ENCODE results near the gene HABP2. TPM values are rescaled to one million over a fixed set of nuclear protein-coding genes. Genes with fewer than 3 reads are reported as not detected.

HABP2 gene
- total RNA-seq, 1 experiment from 2014 or later: not detected

DNA sequence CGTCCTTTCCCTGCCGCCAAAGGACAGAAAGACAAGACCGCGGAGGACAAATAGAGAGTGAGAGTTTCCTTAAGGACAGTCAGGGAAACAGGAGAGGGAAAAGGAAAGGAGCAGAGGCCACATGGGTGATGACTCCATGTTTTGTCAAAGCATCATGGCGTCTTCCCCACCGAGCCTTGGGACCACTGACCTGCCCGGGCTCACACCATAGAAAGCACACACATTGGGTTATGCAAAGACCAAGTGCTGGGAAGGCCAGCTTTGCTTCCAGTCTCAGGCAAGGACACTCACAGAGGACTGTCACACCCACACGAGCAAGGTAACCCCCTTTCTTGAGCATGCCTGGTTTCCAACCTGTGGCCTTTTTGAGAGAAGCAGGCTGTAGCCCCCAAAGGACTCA is 23.3 kb upstream of the HABP2 start:
- no peaks in the 10 kb centered on the region for H3K79me2 ChIP-seq (ENCODE audit: low read length)
- DNase-seq: no peak
- no peak overlapping the region for H3K27ac ChIP-seq (ENCODE audit: low read length)
- no peaks in the 10 kb centered on the region for H3K36me3 ChIP-seq (ENCODE audit: low read depth, low read length)
- no peaks in the 10 kb centered on the region for H3K27me3 ChIP-seq (ENCODE audit: low read length)
- no peaks in the 10 kb centered on the region for H3F3A ChIP-seq (ENCODE audit: low read length, unreplicated experiment)
- POLR2A ChIA-PET (ENCODE audit: unreplicated experiment): no interaction called here
- no peak overlapping the region for H3K4me3 ChIP-seq (ENCODE audit: low read length)
- no peak overlapping the region for H3K4me2 ChIP-seq (ENCODE audit: low read length)
- BruUV-seq (replicated peaks): no TSS peak
- no peaks in the 10 kb centered on the region for H3K9me2 ChIP-seq (replicated peaks; ENCODE audit: low read length)
- H2AFZ ChIP-seq (ENCODE audit: low read length): no peak overlapping the region
- intact Hi-C loops (cut with micrococcal nuclease): loop anchor here (10.0 kb wide), 1 partner anchor 1055 kb away; no protein-coding TSS in a partner anchor
- no peak for TF ChIP-seq EZH2phosphoT487 (IDR thresholded peaks at IDR 0.05; ENCODE audit: borderline replicate concordance, low read length)
- no peak for TF ChIP-seq EZH2 (IDR thresholded peaks at IDR 0.05; ENCODE audit: low read length, unreplicated experiment)
- TF ChIP-seq, protein P1, sequence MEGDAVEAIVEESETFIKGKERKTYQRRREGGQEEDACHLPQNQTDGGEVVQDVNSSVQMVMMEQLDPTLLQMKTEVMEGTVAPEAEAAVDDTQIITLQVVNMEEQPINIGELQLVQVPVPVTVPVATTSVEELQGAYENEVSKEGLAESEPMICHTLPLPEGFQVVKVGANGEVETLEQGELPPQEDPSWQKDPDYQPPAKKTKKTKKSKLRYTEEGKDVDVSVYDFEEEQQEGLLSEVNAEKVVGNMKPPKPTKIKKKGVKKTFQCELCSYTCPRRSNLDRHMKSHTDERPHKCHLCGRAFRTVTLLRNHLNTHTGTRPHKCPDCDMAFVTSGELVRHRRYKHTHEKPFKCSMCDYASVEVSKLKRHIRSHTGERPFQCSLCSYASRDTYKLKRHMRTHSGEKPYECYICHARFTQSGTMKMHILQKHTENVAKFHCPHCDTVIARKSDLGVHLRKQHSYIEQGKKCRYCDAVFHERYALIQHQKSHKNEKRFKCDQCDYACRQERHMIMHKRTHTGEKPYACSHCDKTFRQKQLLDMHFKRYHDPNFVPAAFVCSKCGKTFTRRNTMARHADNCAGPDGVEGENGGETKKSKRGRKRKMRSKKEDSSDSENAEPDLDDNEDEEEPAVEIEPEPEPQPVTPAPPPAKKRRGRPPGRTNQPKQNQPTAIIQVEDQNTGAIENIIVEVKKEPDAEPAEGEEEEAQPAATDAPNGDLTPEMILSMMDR (conservative IDR thresholded peaks at IDR 0.05; ENCODE audit: low read depth, low read length): no peak
- H3K4me1 ChIP-seq (ENCODE audit: insufficient read depth, low read length): no peaks in the 10 kb centered on the region
- H4K20me1 ChIP-seq (ENCODE audit: low read length): no peaks in the 10 kb centered on the region
- CTCF ChIA-PET: no interaction called here
- H3K9ac ChIP-seq (ENCODE audit: low read length): no peak overlapping the region
- ATAC-seq: no peak
- H3K9me3 ChIP-seq (ENCODE audit: low read length): no peaks in the 10 kb centered on the region

DNA sequence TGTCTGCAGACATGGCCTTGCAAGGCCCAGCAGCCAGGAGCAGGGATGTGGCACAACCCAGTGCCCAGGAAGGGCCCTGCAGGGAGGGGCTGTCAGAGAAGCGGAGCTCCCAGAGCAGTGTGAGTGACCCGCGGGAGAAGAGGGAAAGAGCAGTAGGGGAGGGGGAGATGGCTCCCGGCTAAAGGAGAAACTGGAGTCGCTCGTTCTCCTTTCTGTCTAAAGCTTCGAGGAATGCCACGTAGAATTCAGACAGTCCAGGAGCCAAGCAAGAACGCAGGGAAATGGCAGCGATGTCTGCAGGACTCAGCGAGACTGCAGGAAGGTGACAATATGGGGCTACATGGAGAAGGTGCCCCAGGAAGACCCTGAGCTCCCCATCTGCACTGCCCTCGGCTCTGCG is 22.4 kb upstream of the HABP2 start:
- Histone ChIP-seq H3K9me2 (replicated peaks; ENCODE audit: low read length) (no peaks in the 10 kb centered on the region), H3K4me2 (ENCODE audit: low read length) (no peak overlapping the region), H3K4me1 (ENCODE audit: insufficient read depth, low read length) (no peaks in the 10 kb centered on the region), H3K9me3 (ENCODE audit: low read length) (no peaks in the 10 kb centered on the region), H3K9ac (ENCODE audit: low read length) (no peak overlapping the region), H3K79me2 (ENCODE audit: low read length) (no peaks in the 10 kb centered on the region), H2AFZ (ENCODE audit: low read length) (no peak overlapping the region), H3K27ac (ENCODE audit: low read length) (no peak overlapping the region), H3F3A (ENCODE audit: low read length, unreplicated experiment) (no peaks in the 10 kb centered on the region), H3K27me3 (ENCODE audit: low read length) (no peaks in the 10 kb centered on the region), H4K20me1 (ENCODE audit: low read length) (no peaks in the 10 kb centered on the region), H3K36me3 (ENCODE audit: low read depth, low read length) (no peaks in the 10 kb centered on the region), H3K4me3 (ENCODE audit: low read length) (no peak overlapping the region)
- intact Hi-C loops (cut with micrococcal nuclease): no loop called here
- POLR2A ChIA-PET (ENCODE audit: unreplicated experiment): no interaction called here
- CTCF ChIA-PET: no interaction called here
- DNase-seq: no peak
- TF ChIP-seq EZH2 (IDR thresholded peaks at IDR 0.05; ENCODE audit: low read length, unreplicated experiment) (no peak), EZH2phosphoT487 (IDR thresholded peaks at IDR 0.05; ENCODE audit: borderline replicate concordance, low read length) (no peak)
- TF ChIP-seq, protein P1 (conservative IDR thresholded peaks at IDR 0.05; ENCODE audit: low read depth, low read length): no peak
- no TSS peak for BruUV-seq (replicated peaks)
- ATAC-seq: no peak

- H3K36me3 ChIP-seq (ENCODE audit: low read depth, low read length): no peaks in the 10 kb centered on the region
- no peak overlapping the region for H3K27ac ChIP-seq (ENCODE audit: low read length)
- POLR2A ChIA-PET (ENCODE audit: unreplicated experiment): no interaction called here
- no peak overlapping the region for H2AFZ ChIP-seq (ENCODE audit: low read length)
- CTCF ChIA-PET: no interaction called here
- no peaks in the 10 kb centered on the region for H3K27me3 ChIP-seq (ENCODE audit: low read length)
- DNase-seq: no peak
- H3K79me2 ChIP-seq (ENCODE audit: low read length): no peaks in the 10 kb centered on the region
- no peak overlapping the region for H3K4me3 ChIP-seq (ENCODE audit: low read length)
- TF ChIP-seq EZH2phosphoT487 (IDR thresholded peaks at IDR 0.05; ENCODE audit: borderline replicate concordance, low read length): no peak
- TF ChIP-seq, protein P1 (conservative IDR thresholded peaks at IDR 0.05; ENCODE audit: low read depth, low read length): no peak
- no peak for TF ChIP-seq EZH2 (IDR thresholded peaks at IDR 0.05; ENCODE audit: low read length, unreplicated experiment)
- no peaks in the 10 kb centered on the region for H3K9me2 ChIP-seq (replicated peaks; ENCODE audit: low read length)
- no peaks in the 10 kb centered on the region for H3F3A ChIP-seq (ENCODE audit: low read length, unreplicated experiment)
- H3K4me1 ChIP-seq (ENCODE audit: insufficient read depth, low read length): no peaks in the 10 kb centered on the region
- no TSS peak for BruUV-seq (replicated peaks)
- no peaks in the 10 kb centered on the region for H4K20me1 ChIP-seq (ENCODE audit: low read length)
- ATAC-seq: no peak
- H3K9ac ChIP-seq (ENCODE audit: low read length): no peak overlapping the region
- no peaks in the 10 kb centered on the region for H3K9me3 ChIP-seq (ENCODE audit: low read length)
- H3K4me2 ChIP-seq (ENCODE audit: low read length): no peak overlapping the region
- intact Hi-C loops (cut with micrococcal nuclease): no loop called here
Observed at GRCh38 chr10:113532724-113533123, 20.1 kb upstream of the HABP2 start.

Data from PC-3 (cell line).